ENCODE results near the gene RHOA. TPM values are rescaled to one million over a fixed set of nuclear protein-coding genes. Genes with fewer than 3 reads are reported as not detected.

The RHOA gene
- total and polyA plus RNA-seq, 2 donors (not counting 1 experiment from before 2014, with no cell fraction given) = 548 to 1,002 TPM

GRCh38 chr3:49422379-49423248 lies 10.8 kb upstream of the RHOA start, which contains the start of gene AMT:
TSS of gene AMT (minus strand) at chr3:49422473. CDS start at chr3:49422450, 23 bp downstream.
- no peaks in the 10 kb centered on the region for H3K9me3 ChIP-seq (ENCODE audit: control insufficient read depth, insufficient read depth, low read depth, low read length)
- H4K20me1 ChIP-seq (ENCODE audit: control insufficient read depth, extremely low read depth, insufficient read depth, low read length) = no peaks in the 10 kb centered on the region
- peaks cover 20% of the 10 kb centered on the region for H3K4me1 ChIP-seq (ENCODE audit: control insufficient read depth, extremely low read depth, insufficient read depth, low read length)
- no peak for DNase-seq (ENCODE audit: low read depth in 2 of 2)
- TF ChIP-seq CTCF (conservative IDR thresholded peaks at IDR 0.05 in 1 of 2, IDR thresholded peaks at IDR 0.05 in 1 of 2; ENCODE audit: low read depth in 1 of 2, low read length in 2 of 2) (no peak), EZH2 (IDR thresholded peaks at IDR 0.05; ENCODE audit: low read length, missing control alignments) (no peak)
- H3K27ac ChIP-seq (ENCODE audit: insufficient read depth, low read length) = peak within 1 kb of the TSS; percentile 37
- no peak within 1 kb of the TSS for H2AFZ ChIP-seq (ENCODE audit: low read length)
- peak within 1 kb of the TSS in 1 of 4 experiments; percentile 3 for H3K4me3 ChIP-seq (replicated peaks in 1 of 4; ENCODE audit: control extremely low read depth in 1 of 4, insufficient read depth in 1 of 4, low read depth in 3 of 4, low read length in 4 of 4)
- H3K27me3 ChIP-seq (ENCODE audit: control insufficient read depth, insufficient read depth, low read length) = no peaks in the 10 kb centered on the region
- H3K9ac ChIP-seq (ENCODE audit: insufficient read depth, low read length) = no peak within 1 kb of the TSS
- H3K4me2 ChIP-seq (ENCODE audit: extremely low read depth, insufficient read depth, low read length) = no peak within 1 kb of the TSS
- H3K36me3 ChIP-seq (ENCODE audit: control insufficient read depth, insufficient read depth, low read length) = peaks cover 4% of the 10 kb centered on the region
- no peaks in the 10 kb centered on the region for H3K79me2 ChIP-seq (ENCODE audit: control insufficient read depth, insufficient read depth, low read length)

- Histone ChIP-seq H3K9me3 (ENCODE audit: control insufficient read depth, insufficient read depth, low read depth, low read length) (no peaks in the 10 kb centered on the region), H3K36me3 (ENCODE audit: control insufficient read depth, insufficient read depth, low read length) (peaks cover 7% of the 10 kb centered on the region), H3K79me2 (ENCODE audit: control insufficient read depth, insufficient read depth, low read length) (no peaks in the 10 kb centered on the region), H3K4me2 (ENCODE audit: extremely low read depth, insufficient read depth, low read length) (no peak overlapping the region), H4K20me1 (ENCODE audit: control insufficient read depth, extremely low read depth, insufficient read depth, low read length) (no peaks in the 10 kb centered on the region), H3K9ac (ENCODE audit: insufficient read depth, low read length) (no peak overlapping the region), H3K4me3 (replicated peaks in 1 of 4; ENCODE audit: control extremely low read depth in 1 of 4, insufficient read depth in 1 of 4, low read depth in 3 of 4, low read length in 4 of 4) (peak overlapping the region in 1 of 4 experiments; percentile 3), H3K27ac (ENCODE audit: insufficient read depth, low read length) (peak overlapping the region; percentile 37), H3K27me3 (ENCODE audit: control insufficient read depth, insufficient read depth, low read length) (no peaks in the 10 kb centered on the region), H2AFZ (ENCODE audit: low read length) (no peak overlapping the region), H3K4me1 (ENCODE audit: control insufficient read depth, extremely low read depth, insufficient read depth, low read length) (peaks cover 20% of the 10 kb centered on the region)
- DNase-seq (ENCODE audit: low read depth in 2 of 2) = no peak
- no peak for TF ChIP-seq EZH2 (IDR thresholded peaks at IDR 0.05; ENCODE audit: low read length, missing control alignments)
- TF ChIP-seq CTCF (conservative IDR thresholded peaks at IDR 0.05 in 1 of 2, IDR thresholded peaks at IDR 0.05 in 1 of 2; ENCODE audit: low read depth in 1 of 2, low read length in 2 of 2) = no peak
These were observed 10.2 kb upstream of the RHOA start for GRCh38 chr3:49421890-49422378.

- Histone ChIP-seq H3K36me3 (ENCODE audit: control insufficient read depth, insufficient read depth, low read length) (peaks cover 15% of the 10 kb centered on the region), H4K20me1 (ENCODE audit: control insufficient read depth, extremely low read depth, insufficient read depth, low read length) (no peaks in the 10 kb centered on the region), H3K27me3 (ENCODE audit: control insufficient read depth, insufficient read depth, low read length) (no peaks in the 10 kb centered on the region), H3K9me3 (ENCODE audit: control insufficient read depth, insufficient read depth, low read depth, low read length) (no peaks in the 10 kb centered on the region), H2AFZ (ENCODE audit: low read length) (no peak overlapping the region), H3K4me2 (ENCODE audit: extremely low read depth, insufficient read depth, low read length) (no peak overlapping the region), H3K79me2 (ENCODE audit: control insufficient read depth, insufficient read depth, low read length) (peaks cover 13% of the 10 kb centered on the region), H3K4me1 (ENCODE audit: control insufficient read depth, extremely low read depth, insufficient read depth, low read length) (peaks cover 18% of the 10 kb centered on the region), H3K27ac (ENCODE audit: insufficient read depth, low read length) (no peak overlapping the region), H3K9ac (ENCODE audit: insufficient read depth, low read length) (no peak overlapping the region), H3K4me3 (replicated peaks in 1 of 4; ENCODE audit: control extremely low read depth in 1 of 4, insufficient read depth in 1 of 4, low read depth in 3 of 4, low read length in 4 of 4) (no peak overlapping the region)
- TF ChIP-seq CTCF (conservative IDR thresholded peaks at IDR 0.05 in 1 of 2, IDR thresholded peaks at IDR 0.05 in 1 of 2; ENCODE audit: low read depth in 1 of 2, low read length in 2 of 2) (no peak), EZH2 (IDR thresholded peaks at IDR 0.05; ENCODE audit: low read length, missing control alignments) (no peak)
- no peak for DNase-seq (ENCODE audit: low read depth in 2 of 2)
These were observed 5.8 kb upstream of the RHOA start for GRCh38 chr3:49417516-49418120.

Measured in fibroblast of lung (primary cell).